Loucy (cell line): ENCODE measurements around the gene BOC.
A peak's percentile ranks its signal among the peaks of the same experiment; 100 is the strongest.

Experiments used
- H2AFZ ChIP-seq: fragments of 200-600 bp; sonication (generic); 2 replicates; pipeline ENCODE4 v1.6.0; 2016; ENCODE audit warnings: antibody characterized with exemption, mild to moderate bottlenecking, low read length, moderate library complexity
- H3F3A ChIP-seq: fragments of 200-600 bp; 2 replicates; pipeline ENCODE4 v1.6.0; 2016; ENCODE audit warnings: antibody characterized with exemption, low read depth, mild to moderate bottlenecking
- H3K27me3 ChIP-seq: fragments of 200-600 bp; sonication (generic); 2 replicates; pipeline ENCODE4 v1.6.1; 2014; ENCODE audit warnings: low read length, mild to moderate bottlenecking; ENCODE audit not compliant: insufficient read depth, poor library complexity, severe bottlenecking
- H3K36me3 ChIP-seq: fragments of 200-600 bp; sonication (generic); 2 replicates; pipeline ENCODE4 v1.6.1; 2016; ENCODE audit warnings: low read length; ENCODE audit not compliant: insufficient read depth
- H3K4me1 ChIP-seq: fragments of 200-600 bp; sonication (generic); 2 replicates; pipeline ENCODE4 v1.5.1; 2014; ENCODE audit warnings: low read length, mild to moderate bottlenecking; ENCODE audit not compliant: insufficient read depth, poor library complexity, severe bottlenecking
- H3K4me2 ChIP-seq: fragments of 200-600 bp; sonication (generic); 2 replicates; pipeline ENCODE4 v1.6.0; 2014; ENCODE audit warnings: antibody characterized with exemption, low read length, low read depth, mild to moderate bottlenecking; ENCODE audit not compliant: poor library complexity, severe bottlenecking
- H3K4me3 ChIP-seq: fragments of 200-600 bp; sonication (generic); 2 replicates; pipeline ENCODE4 v1.5.1; 2014; ENCODE audit warnings: low read length, mild to moderate bottlenecking, mixed read lengths; ENCODE audit not compliant: poor library complexity, severe bottlenecking
- H3K79me2 ChIP-seq: fragments of 200-600 bp; sonication (generic); 2 replicates; pipeline ENCODE4 v1.6.1; 2014; ENCODE audit warnings: low read length; ENCODE audit not compliant: insufficient read depth
- H3K9ac ChIP-seq: fragments of 200-600 bp; sonication (generic); 2 replicates; pipeline ENCODE4 v1.6.0; 2014; ENCODE audit warnings: mild to moderate bottlenecking, low read depth, low read length, moderate library complexity; ENCODE audit not compliant: poor library complexity, severe bottlenecking
- H3K9me2 ChIP-seq: fragments of 200-600 bp; sonication (generic); replicated peaks from 2 replicates; pipeline ENCODE4 v1.6.1; 2016; ENCODE audit warnings: low read depth, low read length, mixed read lengths
- H3K9me3 ChIP-seq: fragments of 200-600 bp; sonication (generic); 2 replicates; pipeline ENCODE4 v1.6.1; 2014; ENCODE audit warnings: mild to moderate bottlenecking, antibody characterized with exemption, low read length, low read depth; ENCODE audit not compliant: insufficient read depth
- H4K20me1 ChIP-seq: fragments of 200-600 bp; sonication (generic); 2 replicates; pipeline ENCODE4 v1.6.0; 2014; ENCODE audit warnings: antibody characterized with exemption, low read length, mild to moderate bottlenecking; ENCODE audit not compliant: insufficient read depth, poor library complexity, severe bottlenecking
- CTCF ChIP-seq: fragments of 200-600 bp; sonication (generic); conservative IDR thresholded peaks from 2 replicates; pipeline ENCODE4 v1.5.1; 2014; ENCODE audit warnings: mild to moderate bottlenecking, antibody characterized with exemption, low read length
- EZH2phosphoT487 ChIP-seq: fragments of 200-600 bp; IDR thresholded peaks from 2 replicates; pipeline ENCODE4 v1.6.1; 2018; ENCODE audit warnings: antibody characterized with exemption, mild to moderate bottlenecking, moderate library complexity, borderline replicate concordance

The BOC gene

GRCh38 chr3:113314923-113315322 is 103.6 kb downstream of the BOC start:
- Histone ChIP-seq H2AFZ (no peak overlapping the region), H3K9ac (no peak overlapping the region), H3K9me2 (no peaks in the 10 kb centered on the region), H3K36me3 (no peaks in the 10 kb centered on the region), H3K4me1 (no peaks in the 10 kb centered on the region), H3K4me2 (no peak overlapping the region), H4K20me1 (no peaks in the 10 kb centered on the region), H3K79me2 (no peaks in the 10 kb centered on the region), H3K4me3 (no peak overlapping the region), H3K9me3 (peaks cover 14% of the 10 kb centered on the region), H3K27me3 (no peaks in the 10 kb centered on the region), H3F3A (no peaks in the 10 kb centered on the region)
- no peak for TF ChIP-seq CTCF
- TF ChIP-seq EZH2phosphoT487: no peak

- Histone ChIP-seq H4K20me1 (no peaks in the 10 kb centered on the region), H2AFZ (no peak overlapping the region), H3K4me3 (no peak overlapping the region), H3K9me2 (no peaks in the 10 kb centered on the region), H3K27me3 (no peaks in the 10 kb centered on the region), H3K9ac (no peak overlapping the region), H3K79me2 (no peaks in the 10 kb centered on the region), H3K36me3 (no peaks in the 10 kb centered on the region), H3K4me2 (no peak overlapping the region), H3K9me3 (no peaks in the 10 kb centered on the region), H3K4me1 (peaks cover 4% of the 10 kb centered on the region), H3F3A (no peaks in the 10 kb centered on the region)
- TF ChIP-seq EZH2phosphoT487 (no peak), CTCF (no peak)
Measured at GRCh38 chr3:113329757-113330156, 118.4 kb downstream of the BOC start.

- no peaks in the 10 kb centered on the region for H3K27me3 ChIP-seq
- no peaks in the 10 kb centered on the region for H3K9me2 ChIP-seq
- no peak overlapping the region for H3K4me2 ChIP-seq
- H3K9me3 ChIP-seq: no peaks in the 10 kb centered on the region
- TF ChIP-seq CTCF: no peak
- no peak for TF ChIP-seq EZH2phosphoT487
- peaks cover 4% of the 10 kb centered on the region for H3K4me1 ChIP-seq
- H2AFZ ChIP-seq: peak overlapping the region; percentile 38
- no peaks in the 10 kb centered on the region for H4K20me1 ChIP-seq
- H3F3A ChIP-seq: no peaks in the 10 kb centered on the region
- H3K4me3 ChIP-seq: no peak overlapping the region
- no peak overlapping the region for H3K9ac ChIP-seq
- no peaks in the 10 kb centered on the region for H3K79me2 ChIP-seq
- H3K36me3 ChIP-seq: no peaks in the 10 kb centered on the region
Measured at GRCh38 chr3:113330742-113331141, 119.4 kb downstream of the BOC start.
